ENCODE measurements around the gene TMC5.

The TMC5 gene

GRCh38 chr16:19458722-19459379 is 41.2 kb downstream of the TMC5 start:
- Histone ChIP-seq H3K4me3 (ENCODE audit: low read depth, low read length) (no peak overlapping the region), H3K79me2 (ENCODE audit: control insufficient read depth, insufficient read depth, low read length, unreplicated experiment) (no peaks in the 10 kb centered on the region), H3K4me1 (ENCODE audit: control insufficient read depth, insufficient read depth, low read length, unreplicated experiment) (no peaks in the 10 kb centered on the region), H2AFZ (ENCODE audit: low read length, unreplicated experiment) (no peak overlapping the region), H3K27me3 (ENCODE audit: insufficient read depth, low read length) (peaks cover 28% of the 10 kb centered on the region), H3K36me3 (ENCODE audit: insufficient read depth, low read length) (no peaks in the 10 kb centered on the region), H3K27ac (ENCODE audit: low read depth, low read length) (no peak overlapping the region)

- no peak overlapping the region for H2AFZ ChIP-seq (ENCODE audit: low read length, unreplicated experiment)
Measured at GRCh38 chr16:19460397-19460796, 42.7 kb downstream of the TMC5 start.

GRCh38 chr16:19463468-19464315 is 46.0 kb downstream of the TMC5 start:
- H3K79me2 ChIP-seq (ENCODE audit: control insufficient read depth, insufficient read depth, low read length, unreplicated experiment): no peaks in the 10 kb centered on the region
- no peak overlapping the region for H2AFZ ChIP-seq (ENCODE audit: low read length, unreplicated experiment)
- H3K27ac ChIP-seq (ENCODE audit: low read depth, low read length): no peak overlapping the region
- H3K4me1 ChIP-seq (ENCODE audit: control insufficient read depth, insufficient read depth, low read length, unreplicated experiment): no peaks in the 10 kb centered on the region
- no peak overlapping the region for H3K4me3 ChIP-seq (ENCODE audit: low read depth, low read length)
- H3K27me3 ChIP-seq (ENCODE audit: insufficient read depth, low read length): peaks cover 29% of the 10 kb centered on the region
- H3K36me3 ChIP-seq (ENCODE audit: insufficient read depth, low read length): no peaks in the 10 kb centered on the region

More at GRCh38 chr16:19460397-19460796, 42.7 kb downstream of the TMC5 start:
- no peaks in the 10 kb centered on the region for H3K4me1 ChIP-seq (ENCODE audit: control insufficient read depth, insufficient read depth, low read length, unreplicated experiment)
- no peaks in the 10 kb centered on the region for H3K79me2 ChIP-seq (ENCODE audit: control insufficient read depth, insufficient read depth, low read length, unreplicated experiment)
- H3K4me3 ChIP-seq (ENCODE audit: low read depth, low read length): no peak overlapping the region
- H3K27ac ChIP-seq (ENCODE audit: low read depth, low read length): no peak overlapping the region
- no peaks in the 10 kb centered on the region for H3K36me3 ChIP-seq (ENCODE audit: insufficient read depth, low read length)
- H3K27me3 ChIP-seq (ENCODE audit: insufficient read depth, low read length): peaks cover 32% of the 10 kb centered on the region

- no peak overlapping the region for H3K27ac ChIP-seq (ENCODE audit: low read depth, low read length)
- H3K27me3 ChIP-seq (ENCODE audit: insufficient read depth, low read length): peaks cover 14% of the 10 kb centered on the region
- H3K36me3 ChIP-seq (ENCODE audit: insufficient read depth, low read length): no peaks in the 10 kb centered on the region
- no peaks in the 10 kb centered on the region for H3K4me1 ChIP-seq (ENCODE audit: control insufficient read depth, insufficient read depth, low read length, unreplicated experiment)
- no peak overlapping the region for H3K4me3 ChIP-seq (ENCODE audit: low read depth, low read length)
- no peaks in the 10 kb centered on the region for H3K79me2 ChIP-seq (ENCODE audit: control insufficient read depth, insufficient read depth, low read length, unreplicated experiment)
- no peak overlapping the region for H2AFZ ChIP-seq (ENCODE audit: low read length, unreplicated experiment)
Measured at GRCh38 chr16:19468300-19468699, 50.6 kb downstream of the TMC5 start.

- Histone ChIP-seq H3K36me3 (ENCODE audit: insufficient read depth, low read length) (no peaks in the 10 kb centered on the region), H3K27ac (ENCODE audit: low read depth, low read length) (no peak overlapping the region), H3K79me2 (ENCODE audit: control insufficient read depth, insufficient read depth, low read length, unreplicated experiment) (no peaks in the 10 kb centered on the region), H3K27me3 (ENCODE audit: insufficient read depth, low read length) (peaks cover 31% of the 10 kb centered on the region), H3K4me1 (ENCODE audit: control insufficient read depth, insufficient read depth, low read length, unreplicated experiment) (no peaks in the 10 kb centered on the region), H3K4me3 (ENCODE audit: low read depth, low read length) (no peak overlapping the region), H2AFZ (ENCODE audit: low read length, unreplicated experiment) (no peak overlapping the region)
Measured at GRCh38 chr16:19472482-19472881, 54.8 kb downstream of the TMC5 start.

- Histone ChIP-seq H3K27ac (ENCODE audit: low read depth, low read length) (no peak overlapping the region), H3K36me3 (ENCODE audit: insufficient read depth, low read length) (no peaks in the 10 kb centered on the region), H3K27me3 (ENCODE audit: insufficient read depth, low read length) (peaks cover 52% of the 10 kb centered on the region)
Measured at GRCh38 chr16:19474617-19475016, 56.9 kb downstream of the TMC5 start.

GRCh38 chr16:19478505-19478904 is 60.8 kb downstream of the TMC5 start:
- Histone ChIP-seq H2AFZ (ENCODE audit: low read length, unreplicated experiment) (no peak overlapping the region), H3K4me1 (ENCODE audit: control insufficient read depth, insufficient read depth, low read length, unreplicated experiment) (no peaks in the 10 kb centered on the region), H3K79me2 (ENCODE audit: control insufficient read depth, insufficient read depth, low read length, unreplicated experiment) (no peaks in the 10 kb centered on the region), H3K4me3 (ENCODE audit: low read depth, low read length) (no peak overlapping the region), H3K36me3 (ENCODE audit: insufficient read depth, low read length) (no peaks in the 10 kb centered on the region), H3K27me3 (ENCODE audit: insufficient read depth, low read length) (peaks cover 49% of the 10 kb centered on the region), H3K27ac (ENCODE audit: low read depth, low read length) (no peak overlapping the region)

More at GRCh38 chr16:19474617-19475016, 56.9 kb downstream of the TMC5 start:
- Histone ChIP-seq H3K4me3 (ENCODE audit: low read depth, low read length) (no peak overlapping the region), H2AFZ (ENCODE audit: low read length, unreplicated experiment) (no peak overlapping the region), H3K79me2 (ENCODE audit: control insufficient read depth, insufficient read depth, low read length, unreplicated experiment) (no peaks in the 10 kb centered on the region), H3K4me1 (ENCODE audit: control insufficient read depth, insufficient read depth, low read length, unreplicated experiment) (no peaks in the 10 kb centered on the region)

- no peak overlapping the region for H3K4me3 ChIP-seq (ENCODE audit: low read depth, low read length)
- H2AFZ ChIP-seq (ENCODE audit: low read length, unreplicated experiment): no peak overlapping the region
- H3K4me1 ChIP-seq (ENCODE audit: control insufficient read depth, insufficient read depth, low read length, unreplicated experiment): no peaks in the 10 kb centered on the region
- no peaks in the 10 kb centered on the region for H3K36me3 ChIP-seq (ENCODE audit: insufficient read depth, low read length)
- H3K79me2 ChIP-seq (ENCODE audit: control insufficient read depth, insufficient read depth, low read length, unreplicated experiment): no peaks in the 10 kb centered on the region
- H3K27me3 ChIP-seq (ENCODE audit: insufficient read depth, low read length): peaks cover 45% of the 10 kb centered on the region
- H3K27ac ChIP-seq (ENCODE audit: low read depth, low read length): no peak overlapping the region
Measured at GRCh38 chr16:19479302-19479721, 61.6 kb downstream of the TMC5 start.

GRCh38 chr16:19481296-19481695 is 63.6 kb downstream of the TMC5 start:
- no peak overlapping the region for H3K4me3 ChIP-seq (ENCODE audit: low read depth, low read length)
- H3K36me3 ChIP-seq (ENCODE audit: insufficient read depth, low read length): no peaks in the 10 kb centered on the region
- H3K27me3 ChIP-seq (ENCODE audit: insufficient read depth, low read length): peaks cover 30% of the 10 kb centered on the region
- H2AFZ ChIP-seq (ENCODE audit: low read length, unreplicated experiment): no peak overlapping the region
- no peak overlapping the region for H3K27ac ChIP-seq (ENCODE audit: low read depth, low read length)
- H3K79me2 ChIP-seq (ENCODE audit: control insufficient read depth, insufficient read depth, low read length, unreplicated experiment): no peaks in the 10 kb centered on the region
- no peaks in the 10 kb centered on the region for H3K4me1 ChIP-seq (ENCODE audit: control insufficient read depth, insufficient read depth, low read length, unreplicated experiment)

GRCh38 chr16:19481769-19482168 is 64.1 kb downstream of the TMC5 start:
- Histone ChIP-seq H3K4me1 (ENCODE audit: control insufficient read depth, insufficient read depth, low read length, unreplicated experiment) (no peaks in the 10 kb centered on the region), H3K36me3 (ENCODE audit: insufficient read depth, low read length) (no peaks in the 10 kb centered on the region), H2AFZ (ENCODE audit: low read length, unreplicated experiment) (no peak overlapping the region), H3K4me3 (ENCODE audit: low read depth, low read length) (no peak overlapping the region), H3K27ac (ENCODE audit: low read depth, low read length) (no peak overlapping the region), H3K27me3 (ENCODE audit: insufficient read depth, low read length) (peaks cover 27% of the 10 kb centered on the region; the same call in 1 of the 2 replicates), H3K79me2 (ENCODE audit: control insufficient read depth, insufficient read depth, low read length, unreplicated experiment) (no peaks in the 10 kb centered on the region)

GRCh38 chr16:19482291-19482690 is 64.6 kb downstream of the TMC5 start:
- no peaks in the 10 kb centered on the region for H3K36me3 ChIP-seq (ENCODE audit: insufficient read depth, low read length)

More at GRCh38 chr16:19482291-19482690, 64.6 kb downstream of the TMC5 start:
- Histone ChIP-seq H3K27ac (ENCODE audit: low read depth, low read length) (no peak overlapping the region), H3K4me1 (ENCODE audit: control insufficient read depth, insufficient read depth, low read length, unreplicated experiment) (no peaks in the 10 kb centered on the region), H3K79me2 (ENCODE audit: control insufficient read depth, insufficient read depth, low read length, unreplicated experiment) (no peaks in the 10 kb centered on the region), H3K27me3 (ENCODE audit: insufficient read depth, low read length) (peaks cover 25% of the 10 kb centered on the region; the same call in 1 of the 2 replicates), H3K4me3 (ENCODE audit: low read depth, low read length) (no peak overlapping the region), H2AFZ (ENCODE audit: low read length, unreplicated experiment) (no peak overlapping the region)
